H1 (cell line): ENCODE measurements around the gene LAMB1.

Source experiments
- EGR1 ChIP-seq: IDR thresholded peaks from 2 replicates; pipeline ENCODE4 v1.6.1; 2011; ENCODE audit warnings: low read depth, low read length, borderline replicate concordance
- EP300 ChIP-seq, 2 experiments: IDR thresholded peaks; 1 replicate in 1 of 2; 2 replicates in 1 of 2; pipeline ENCODE4 v1.6.1; 2011 to 2012; ENCODE audit warnings: low read depth in 2 of 2, low read length in 2 of 2, mild to moderate bottlenecking in 2 of 2, borderline replicate concordance in 1 of 2, inconsistent platforms in 1 of 2, moderate library complexity in 1 of 2
- EZH2 ChIP-seq: fragments of 200-600 bp; sonication (generic); IDR thresholded peaks from 2 replicates; pipeline ENCODE4 v1.7.1; 2012; ENCODE audit warnings: low read depth, mild to moderate bottlenecking, moderate library complexity, low read length, inconsistent platforms; ENCODE audit not compliant: severe bottlenecking
- KDM5A ChIP-seq: fragments of 200-600 bp; IDR thresholded peaks from 2 replicates; pipeline ENCODE4 v1.7.1; 2012; ENCODE audit warnings: mild to moderate bottlenecking, low read length, inconsistent platforms, mixed read lengths
- TF ChIP-seq, protein P1 (sequence below), 3 experiments: IDR thresholded peaks; 1 replicate in 2 of 3; 2 replicates in 1 of 3; pipeline versions ENCODE4 v1.5.1 to v1.6.1; 2011; ENCODE audit warnings: low read length in 3 of 3, mild to moderate bottlenecking in 3 of 3, inconsistent platforms in 2 of 3, low read depth in 1 of 3, moderate library complexity in 1 of 3; ENCODE audit not compliant: insufficient read depth in 1 of 3; ENCODE audit errors: control extremely low read depth in 1 of 3

DNA sequence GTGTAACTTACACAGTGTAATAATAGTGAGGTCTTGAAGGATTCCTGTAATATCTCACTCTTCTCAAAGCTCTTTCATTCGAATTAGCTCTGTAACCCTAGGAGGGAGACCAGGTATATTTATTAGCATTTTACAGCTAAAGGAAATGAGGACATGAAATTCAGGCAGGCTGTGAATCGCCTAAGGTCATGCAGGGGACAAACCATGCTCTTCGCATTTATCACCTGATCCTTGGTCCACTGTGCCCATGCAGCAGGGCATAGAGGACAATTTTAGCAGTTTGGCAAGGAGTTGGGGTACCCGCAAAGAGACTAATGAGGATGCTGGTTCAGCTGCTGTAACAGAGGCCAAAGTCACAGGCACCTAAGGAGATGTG is 14.8 kb upstream of the LAMB1 start:
- TF ChIP-seq EP300 (IDR thresholded peaks at IDR 0.05; ENCODE audit: borderline replicate concordance in 1 of 2, low read depth in 2 of 2, low read length in 2 of 2): no peak
- TF ChIP-seq EZH2: no peak
- no peak for TF ChIP-seq EGR1
- TF ChIP-seq, protein P1, sequence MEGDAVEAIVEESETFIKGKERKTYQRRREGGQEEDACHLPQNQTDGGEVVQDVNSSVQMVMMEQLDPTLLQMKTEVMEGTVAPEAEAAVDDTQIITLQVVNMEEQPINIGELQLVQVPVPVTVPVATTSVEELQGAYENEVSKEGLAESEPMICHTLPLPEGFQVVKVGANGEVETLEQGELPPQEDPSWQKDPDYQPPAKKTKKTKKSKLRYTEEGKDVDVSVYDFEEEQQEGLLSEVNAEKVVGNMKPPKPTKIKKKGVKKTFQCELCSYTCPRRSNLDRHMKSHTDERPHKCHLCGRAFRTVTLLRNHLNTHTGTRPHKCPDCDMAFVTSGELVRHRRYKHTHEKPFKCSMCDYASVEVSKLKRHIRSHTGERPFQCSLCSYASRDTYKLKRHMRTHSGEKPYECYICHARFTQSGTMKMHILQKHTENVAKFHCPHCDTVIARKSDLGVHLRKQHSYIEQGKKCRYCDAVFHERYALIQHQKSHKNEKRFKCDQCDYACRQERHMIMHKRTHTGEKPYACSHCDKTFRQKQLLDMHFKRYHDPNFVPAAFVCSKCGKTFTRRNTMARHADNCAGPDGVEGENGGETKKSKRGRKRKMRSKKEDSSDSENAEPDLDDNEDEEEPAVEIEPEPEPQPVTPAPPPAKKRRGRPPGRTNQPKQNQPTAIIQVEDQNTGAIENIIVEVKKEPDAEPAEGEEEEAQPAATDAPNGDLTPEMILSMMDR (IDR thresholded peaks at IDR 0.05; ENCODE audit: control extremely low read depth in 1 of 3, insufficient read depth in 1 of 3, low read depth in 1 of 3, low read length in 3 of 3): no peak
- TF ChIP-seq KDM5A: no peak
